ENCODE results near the gene NCK1.

Gene NCK1

GRCh38 chr3:136856665-136857064 lies 5.3 kb upstream of the NCK1 start:
- H3K79me1 ChIP-seq (ENCODE audit: low read length), result peaks cover 2% of the 10 kb centered on the region
- no peak overlapping the region for H2BK12ac ChIP-seq (ENCODE audit: low read length)
- no peak overlapping the region for H4K8ac ChIP-seq (ENCODE audit: low read depth, low read length)
- DNase-seq, result no peak
- H3K4me2 ChIP-seq (ENCODE audit: low read length), result no peak overlapping the region
- H3K4me3 ChIP-seq (ENCODE audit: low read depth, low read length), result no peak overlapping the region
- no peaks in the 10 kb centered on the region for H3K36me3 ChIP-seq (ENCODE audit: control insufficient read depth in 1 of 2, insufficient read depth in 2 of 2, low read length in 2 of 2)
- no peak overlapping the region for H3K14ac ChIP-seq (ENCODE audit: low read length)
- H2AFZ ChIP-seq (ENCODE audit: insufficient read depth, low read length, poor library complexity), result no peak overlapping the region
- no peaks in the 10 kb centered on the region for H3K79me2 ChIP-seq (ENCODE audit: control insufficient read depth, insufficient read depth, low read length, poor library complexity)
- H3K4me1 ChIP-seq (ENCODE audit: control insufficient read depth in 1 of 2, insufficient read depth in 2 of 2, low read length in 2 of 2), result no peaks in the 10 kb centered on the region
- no peak overlapping the region for H2BK5ac ChIP-seq (ENCODE audit: low read depth, low read length, poor library complexity)
- H3K4ac ChIP-seq (ENCODE audit: low read depth, low read length), result no peak overlapping the region
- no peak overlapping the region for H3K27ac ChIP-seq (ENCODE audit: low read depth, low read length)
- no peak overlapping the region for H4K12ac ChIP-seq (ENCODE audit: low read depth, low read length)
- no peak overlapping the region for H2BK120ac ChIP-seq (ENCODE audit: insufficient read depth, low read length, poor library complexity)
- no peaks in the 10 kb centered on the region for H3K9me3 ChIP-seq (ENCODE audit: insufficient read depth, low read depth, low read length)
- no peaks in the 10 kb centered on the region for H3K27me3 ChIP-seq (ENCODE audit: insufficient read depth, low read length)
- no peak overlapping the region for H3K18ac ChIP-seq (ENCODE audit: low read length)
- H4K91ac ChIP-seq (ENCODE audit: low read depth, low read length), result no peak overlapping the region
- no peak overlapping the region for H2AK5ac ChIP-seq (ENCODE audit: low read length)
- H3K9ac ChIP-seq (ENCODE audit: low read length), result no peak overlapping the region
- no peak overlapping the region for H3K23ac ChIP-seq (ENCODE audit: low read length)

- Histone ChIP-seq H3K9ac (ENCODE audit: low read length) (no peak overlapping the region), H3K79me1 (ENCODE audit: low read length) (peaks cover 8% of the 10 kb centered on the region), H4K91ac (ENCODE audit: low read depth, low read length) (no peak overlapping the region), H3K4ac (ENCODE audit: low read depth, low read length) (no peak overlapping the region), H2BK12ac (ENCODE audit: low read length) (no peak overlapping the region), H2AFZ (ENCODE audit: insufficient read depth, low read length, poor library complexity) (no peak overlapping the region), H3K9me3 (ENCODE audit: insufficient read depth, low read depth, low read length) (no peaks in the 10 kb centered on the region), H3K79me2 (ENCODE audit: control insufficient read depth, insufficient read depth, low read length, poor library complexity) (peaks cover 6% of the 10 kb centered on the region), H2AK5ac (ENCODE audit: low read length) (no peak overlapping the region), H3K27ac (ENCODE audit: low read depth, low read length) (peak overlapping the region; percentile 43), H3K4me2 (ENCODE audit: low read length) (no peak overlapping the region), H3K4me1 (ENCODE audit: control insufficient read depth in 1 of 2, insufficient read depth in 2 of 2, low read length in 2 of 2) (no peaks in the 10 kb centered on the region), H2BK5ac (ENCODE audit: low read depth, low read length, poor library complexity) (no peak overlapping the region), H3K14ac (ENCODE audit: low read length) (no peak overlapping the region), H4K12ac (ENCODE audit: low read depth, low read length) (no peak overlapping the region), H3K27me3 (ENCODE audit: insufficient read depth, low read length) (no peaks in the 10 kb centered on the region), H2BK120ac (ENCODE audit: insufficient read depth, low read length, poor library complexity) (no peak overlapping the region), H4K8ac (ENCODE audit: low read depth, low read length) (no peak overlapping the region), H3K18ac (ENCODE audit: low read length) (no peak overlapping the region), H3K36me3 (ENCODE audit: control insufficient read depth in 1 of 2, insufficient read depth in 2 of 2, low read length in 2 of 2) (no peaks in the 10 kb centered on the region), H3K4me3 (ENCODE audit: low read depth, low read length) (no peak overlapping the region), H3K23ac (ENCODE audit: low read length) (no peak overlapping the region)
- DNase-seq, result peak in 1 of 2 donors; percentile 20
These were observed 3.6 kb upstream of the NCK1 start for GRCh38 chr3:136858381-136858780.

- H3K36me3 ChIP-seq (ENCODE audit: control insufficient read depth in 1 of 2, insufficient read depth in 2 of 2, low read length in 2 of 2), result peaks cover 0 to 2% of the 10 kb centered on the region in 2 experiments
- H3K4me2 ChIP-seq (ENCODE audit: low read length), result peak overlapping the region; percentile 82
- no peak overlapping the region for H2BK5ac ChIP-seq (ENCODE audit: low read depth, low read length, poor library complexity)
- no peak for DNase-seq
- H2AFZ ChIP-seq (ENCODE audit: insufficient read depth, low read length, poor library complexity), result no peak overlapping the region
- H3K23ac ChIP-seq (ENCODE audit: low read length), result no peak overlapping the region
- no peaks in the 10 kb centered on the region for H3K4me1 ChIP-seq (ENCODE audit: control insufficient read depth in 1 of 2, insufficient read depth in 2 of 2, low read length in 2 of 2)
- no CpG with 5 or more reads among the region's 4 CpGs for WGBS (ENCODE audit: extremely low coverage, insufficient coverage, insufficient read length)
- peaks cover 7% of the 10 kb centered on the region for H3K79me2 ChIP-seq (ENCODE audit: control insufficient read depth, insufficient read depth, low read length, poor library complexity)
- no peaks in the 10 kb centered on the region for H3K9me3 ChIP-seq (ENCODE audit: insufficient read depth, low read depth, low read length)
- H4K8ac ChIP-seq (ENCODE audit: low read depth, low read length), result no peak overlapping the region
- no peak overlapping the region for H3K18ac ChIP-seq (ENCODE audit: low read length)
- no peak overlapping the region for H3K9ac ChIP-seq (ENCODE audit: low read length)
- no peak overlapping the region for H2BK12ac ChIP-seq (ENCODE audit: low read length)
- H3K27me3 ChIP-seq (ENCODE audit: insufficient read depth, low read length), result no peaks in the 10 kb centered on the region
- no peak overlapping the region for H3K4me3 ChIP-seq (ENCODE audit: low read depth, low read length)
- H4K12ac ChIP-seq (ENCODE audit: low read depth, low read length), result no peak overlapping the region
- peaks cover 8% of the 10 kb centered on the region for H3K79me1 ChIP-seq (ENCODE audit: low read length)
- H2BK120ac ChIP-seq (ENCODE audit: insufficient read depth, low read length, poor library complexity), result no peak overlapping the region
- H3K27ac ChIP-seq (ENCODE audit: low read depth, low read length), result no peak overlapping the region
- H2AK5ac ChIP-seq (ENCODE audit: low read length), result no peak overlapping the region
- no peak overlapping the region for H4K91ac ChIP-seq (ENCODE audit: low read depth, low read length)
- no peak overlapping the region for H3K14ac ChIP-seq (ENCODE audit: low read length)
- H3K4ac ChIP-seq (ENCODE audit: low read depth, low read length), result no peak overlapping the region
These were observed 1.5 kb upstream of the NCK1 start for GRCh38 chr3:136860541-136860940.

GRCh38 chr3:136862617-136863322 lies 762 bp downstream of the NCK1 start:
- no peak overlapping the region for H2AK5ac ChIP-seq (ENCODE audit: low read length)
- H3K9me3 ChIP-seq (ENCODE audit: insufficient read depth, low read depth, low read length), result no peaks in the 10 kb centered on the region

More at GRCh38 chr3:136862617-136863322, 762 bp downstream of the NCK1 start:
- Histone ChIP-seq H4K12ac (ENCODE audit: low read depth, low read length) (peak overlapping the region; percentile 3), H3K79me1 (ENCODE audit: low read length) (peaks cover 8% of the 10 kb centered on the region), H2BK120ac (ENCODE audit: insufficient read depth, low read length, poor library complexity) (peak overlapping the region; percentile 12), H3K14ac (ENCODE audit: low read length) (peak overlapping the region; percentile 57), H3K23ac (ENCODE audit: low read length) (no peak overlapping the region), H3K4me1 (ENCODE audit: control insufficient read depth in 1 of 2, insufficient read depth in 2 of 2, low read length in 2 of 2) (no peaks in the 10 kb centered on the region), H4K91ac (ENCODE audit: low read depth, low read length) (peak overlapping the region; percentile 68), H2BK5ac (ENCODE audit: low read depth, low read length, poor library complexity) (peak overlapping the region; percentile 16), H3K79me2 (ENCODE audit: control insufficient read depth, insufficient read depth, low read length, poor library complexity) (peaks cover 7% of the 10 kb centered on the region), H3K27me3 (ENCODE audit: insufficient read depth, low read length) (no peaks in the 10 kb centered on the region), H2BK12ac (ENCODE audit: low read length) (no peak overlapping the region), H2AFZ (ENCODE audit: insufficient read depth, low read length, poor library complexity) (peak overlapping the region; percentile 48), H4K8ac (ENCODE audit: low read depth, low read length) (peak overlapping the region; percentile 59), H3K4ac (ENCODE audit: low read depth, low read length) (peak overlapping the region; percentile 1), H3K27ac (ENCODE audit: low read depth, low read length) (peak overlapping the region; percentile 94), H3K4me2 (ENCODE audit: low read length) (peak overlapping the region; percentile 73), H3K36me3 (ENCODE audit: control insufficient read depth in 1 of 2, insufficient read depth in 2 of 2, low read length in 2 of 2) (peaks cover 0 to 2% of the 10 kb centered on the region in 2 experiments), H3K9ac (ENCODE audit: low read length) (peak overlapping the region; percentile 85), H3K4me3 (ENCODE audit: low read depth, low read length) (peak overlapping the region; percentile 97), H3K18ac (ENCODE audit: low read length) (peak overlapping the region; percentile 27)
- no CpG with 5 or more reads among the region's 39 CpGs for WGBS (ENCODE audit: extremely low coverage, insufficient coverage, insufficient read length)
- DNase-seq, result peak; percentile 85 to 88

All from trophoblast cell (in vitro differentiated cells and primary cell).